K562 (cell line): Measurements from ENCODE around the gene DLX4. TPM values are rescaled to one million over a fixed set of nuclear protein-coding genes. Genes with fewer than 3 reads are reported as not detected.

Experiments used
- ATAC-seq: fragments of 200-7000 bp; cut with Tn5 transposase; 3 replicates; pipeline ENCODE4 v1.9.1; 2020; ENCODE audit warnings: moderate library complexity
- BruUV-seq: library from RNA; stranded (reverse); fragments of 400-500 nt; replicated peaks from 2 replicates; lab custom pipeline; 2021; lab: Mats Ljungman, UMichigan
- CTCF ChIA-PET: fragments of 300-600 bp; formaldehyde crosslinking; extraction: SDS; loops from one replicate; lab custom pipeline; 2021; ENCODE audit warnings: low intra/inter-chr PET ratio; lab: Yijun Ruan, JAX
- POLR2A ChIA-PET: fragments of 300-600, 350-650 bp; sonication (Branson Sonifier 250); formaldehyde crosslinking; extraction: SDS; loops from one replicate; lab custom pipeline; 2021; ENCODE audit warnings: antibody characterized with exemption, inconsistent platforms; lab: Yijun Ruan, JAX
- DNase-seq, 4 experiments: peaks; one replicate each; pipeline versions ENCODE4 v3.0.0 to v3.0.0-alpha.2; 2011 to 2018; ENCODE audit warnings: low spot score in 3 of 4, mixed read lengths in 3 of 4; ENCODE audit errors: extremely low read depth in 1 of 4
- FAIRE-seq: peaks from 2 replicates; lab custom pipeline; 2011; peaks lifted over from hg19 to GRCh38; lab: Jason Lieb, UNC
- H2AFZ ChIP-seq: 2 replicates; pipeline ENCODE4 v1.6.0; 2011; ENCODE audit warnings: low read depth, low read length, control low read depth, inconsistent platforms
- H3K27ac ChIP-seq: fragments of 200-600 bp; 3 replicates; pipeline ENCODE4 v1.8.0; 2011; ENCODE audit warnings: low read depth, mild to moderate bottlenecking, control low read depth, inconsistent platforms, low read length, moderate library complexity, mixed read lengths; ENCODE audit errors: extremely low read depth
- H3K27me3 ChIP-seq, 2 experiments: fragments of 300-600 bp in 1 of 2; 2 replicates in 1 of 2; 3 replicates in 1 of 2; pipeline versions ENCODE4 v1.6.0 to v1.8.0; 2011; ENCODE audit warnings: inconsistent platforms in 2 of 2, low read length in 2 of 2, mild to moderate bottlenecking in 1 of 2, mixed read lengths in 1 of 2, moderate library complexity in 1 of 2; ENCODE audit not compliant: control insufficient read depth in 2 of 2, insufficient read depth in 2 of 2
- H3K36me3 ChIP-seq: fragments of 300-600 bp; 3 replicates; pipeline ENCODE4 v1.8.0; 2011; ENCODE audit warnings: mild to moderate bottlenecking, low read length, inconsistent platforms; ENCODE audit not compliant: control insufficient read depth, insufficient read depth
- H3K4me1 ChIP-seq, 2 experiments: fragments of 200-600 bp in 1 of 2; replicated peaks in 1 of 2; 2 replicates in 1 of 2; 3 replicates in 1 of 2; pipeline versions ENCODE4 v1.5.1 to v1.8.0; 2011; ENCODE audit warnings: inconsistent platforms in 2 of 2, low read length in 2 of 2, mild to moderate bottlenecking in 1 of 2, mixed read lengths in 1 of 2, moderate library complexity in 1 of 2; ENCODE audit not compliant: control insufficient read depth in 2 of 2, insufficient read depth in 2 of 2
- H3K4me2 ChIP-seq: 2 replicates; pipeline ENCODE4 v1.6.1; 2011; ENCODE audit warnings: low read length, control low read depth, inconsistent platforms, mixed read lengths; ENCODE audit not compliant: insufficient read depth
- H3K4me3 ChIP-seq: fragments of 200-600 bp; sonication (generic), shearing (Covaris generic); 2 replicates; pipeline ENCODE4 v1.5.1; 2016; ENCODE audit warnings: control low read depth, inconsistent platforms
- H3K79me2 ChIP-seq: fragments of 200-600 bp; 3 replicates; pipeline ENCODE4 v1.8.0; 2011; ENCODE audit warnings: low read length, inconsistent platforms; ENCODE audit not compliant: control insufficient read depth, insufficient read depth
- H3K9ac ChIP-seq, 2 experiments: 2 replicates each; pipeline versions ENCODE4 v1.6.0 to v1.6.1; 2011; ENCODE audit warnings: low read depth in 2 of 2, low read length in 2 of 2, control low read depth in 1 of 2, inconsistent platforms in 1 of 2, mild to moderate bottlenecking in 1 of 2, mixed read lengths in 1 of 2; ENCODE audit not compliant: insufficient read depth in 1 of 2
- H3K9me1 ChIP-seq: one replicate; pipeline ENCODE4 v1.6.0; 2011; ENCODE audit warnings: inconsistent platforms, mild to moderate bottlenecking, low read length, moderate library complexity; ENCODE audit not compliant: control insufficient read depth, insufficient read depth
- H3K9me3 ChIP-seq: replicated peaks from 2 replicates; pipeline ENCODE4 v1.5.1; 2011; ENCODE audit warnings: low read depth, low read length, inconsistent platforms; ENCODE audit not compliant: control insufficient read depth, insufficient read depth
- H4K20me1 ChIP-seq: replicated peaks from 2 replicates; pipeline ENCODE4 v1.6.1; 2011; ENCODE audit warnings: low read length, inconsistent platforms, mixed read lengths; ENCODE audit not compliant: control insufficient read depth, insufficient read depth
- CREB1 ChIP-seq, 2 experiments: sonication (generic) in 1 of 2; formaldehyde crosslinking in 1 of 2; IDR thresholded peaks; 2 replicates each; pipeline versions ENCODE4 v1.6.1 to v1.8.0; 2012 to 2022; ENCODE audit warnings: inconsistent platforms in 1 of 2, mild to moderate bottlenecking in 1 of 2, missing genetic modification reagents in 1 of 2, moderate library complexity in 1 of 2
- CTCF ChIP-seq, 3 experiments: IDR thresholded peaks in 2 of 3; conservative IDR thresholded peaks in 1 of 3; 2 replicates each; pipeline ENCODE4 v1.5.1; 2011 to 2012; ENCODE audit warnings: low read length in 3 of 3, mild to moderate bottlenecking in 3 of 3, control low read depth in 2 of 3, improper control_type of control experiment in 1 of 3, inconsistent platforms in 1 of 3, low read depth in 1 of 3, mixed read lengths in 1 of 3, moderate library complexity in 1 of 3; ENCODE audit not compliant: insufficient read depth in 2 of 3
- EZH2 ChIP-seq: IDR thresholded peaks from 2 replicates; pipeline ENCODE4 v1.6.1; 2012; ENCODE audit warnings: low read depth, mild to moderate bottlenecking, inconsistent platforms, low read length, borderline replicate concordance
- JUND ChIP-seq, 2 experiments: IDR thresholded peaks; 2 replicates in 1 of 2; 3 replicates in 1 of 2; pipeline ENCODE4 v1.6.1; 2011; ENCODE audit warnings: borderline replicate concordance in 2 of 2, low read depth in 2 of 2, low read length in 2 of 2, improper control_type of control experiment in 1 of 2, missing biosample characterization in 1 of 2, missing genetic modification characterization in 1 of 2, missing genetic modification reagents in 1 of 2
- KLF16 ChIP-seq: IDR thresholded peaks from 2 replicates; pipeline ENCODE4 v1.6.1; 2016; ENCODE audit warnings: antibody characterized with exemption
- NCOA4 ChIP-seq: fragments of 450-650 bp; IDR thresholded peaks from 2 replicates; pipeline ENCODE4 v1.6.1; 2018; ENCODE audit warnings: mild to moderate bottlenecking; ENCODE audit not compliant: partially characterized antibody
- RBM15 ChIP-seq: fragments of 200-400 bp; formaldehyde crosslinking; IDR thresholded peaks from 2 replicates; pipeline ENCODE4 v1.6.1; 2018; ENCODE audit warnings: mild to moderate bottlenecking, low read length, moderate library complexity; ENCODE audit not compliant: insufficient read depth
- RCOR1 ChIP-seq, 2 experiments: IDR thresholded peaks; 2 replicates each; pipeline ENCODE4 v1.6.1; 2012; ENCODE audit warnings: low read depth in 2 of 2, low read length in 2 of 2, borderline replicate concordance in 1 of 2, improper control_type of control experiment in 1 of 2
- SMAD4 ChIP-seq: fragments of 250-450 bp; sonication (Bioruptor Pico); conservative IDR thresholded peaks from 2 replicates; pipeline ENCODE4 v1.8.0; 2021; ENCODE audit warnings: inconsistent platforms, mild to moderate bottlenecking, moderate library complexity
- TAF9B ChIP-seq: fragments of 450-650 bp; IDR thresholded peaks from 2 replicates; pipeline ENCODE4 v1.6.1; 2018; ENCODE audit warnings: mild to moderate bottlenecking; ENCODE audit not compliant: partially characterized antibody
- TARDBP ChIP-seq: fragments of 450-650 bp; IDR thresholded peaks from 2 replicates; pipeline ENCODE4 v1.6.1; 2016
- ZFP30 ChIP-seq: fragments of 250-450 bp; sonication (Bioruptor Pico); IDR thresholded peaks from 2 replicates; pipeline ENCODE4 v1.8.0; 2022; ENCODE audit warnings: moderate library complexity, mild to moderate bottlenecking, inconsistent platforms, borderline replicate concordance
- ZNF140 ChIP-seq: fragments of 250-450 bp; sonication (Bioruptor Pico); IDR thresholded peaks from 2 replicates; pipeline ENCODE4 v1.8.0; 2021; ENCODE audit warnings: moderate library complexity, mild to moderate bottlenecking, inconsistent platforms
- ZNF518B ChIP-seq: fragments of 250-450 bp; sonication (Bioruptor Pico); IDR thresholded peaks from 2 replicates; pipeline ENCODE4 v1.5.0; 2021; ENCODE audit warnings: mild to moderate bottlenecking, moderate library complexity
- WGBS: fragments of 100-300 bp; shearing (Covaris generic); methylation state at CpG from one replicate; pipeline ENCODE4 v1.1.6; 2016; ENCODE audit warnings: low coverage, mixed read lengths; ENCODE audit not compliant: insufficient coverage; ENCODE audit errors: missing lambda C conversion rate; 5-methylcytosine and 5-hydroxymethylcytosine counted together
- in situ Hi-C: fragments of 300-500 bp; cut with MboI; formaldehyde crosslinking; loops from 4 replicates; pipeline ENCODE4 v1.15.0; 2018; ENCODE audit warnings: inconsistent platforms, mixed read lengths
- intact Hi-C: fragments of 100-400 bp; cut with micrococcal nuclease; formaldehyde crosslinking; loops from 2 replicates; pipeline ENCODE4 v1.14.2; 2022
- polyA plus RNA-seq, 8 experiments: library from polyadenylated mRNA; depleted of rRNA in 4 of 8; stranded (reverse) in 5 of 8; unstranded in 3 of 8; fragments of >200 nt; fragmentation: Nextera tagmentation in 2 of 8; fragmentation: Illumina TruSeq in 1 of 8; extraction: Ambion mirVana in 2 of 8; extraction: Trizol in 1 of 8; gene quantifications; 2 replicates each; pipeline versions ENCODE4 v1.2.1 to v1.2.3, GENCODE V29; 2011 to 2014; ENCODE audit warnings: inconsistent platforms in 1 of 8, missing spikeins in 1 of 8
- total RNA-seq, 7 experiments: library from RNA; depleted of rRNA in 6 of 7; stranded (reverse); fragments of >200 nt in 6 of 7; fragmentation: Illumina TruSeq in 2 of 7; extraction: Trizol in 2 of 7; gene quantifications; 2 replicates each; pipeline versions ENCODE4 v1.2.1 to v1.2.3, GENCODE V29; 2011 to 2021; ENCODE audit warnings: low replicate concordance in 1 of 7

The DLX4 gene
- total and polyA plus RNA-seq, 9 of the 15 experiments (the other 6 are each of a cell fraction or from before 2014, with no cell fraction given) = 0.15 to 2.2 (median 0.58) TPM

- FAIRE-seq (peak; percentile 88), DNase-seq (peak; percentile 78 to 82 (median 82)), ATAC-seq (peak; percentile 99)
- no peaks in the 10 kb centered on the region for H3K9me3 ChIP-seq
- H3K4me1 ChIP-seq = no peaks in the 10 kb centered on the region
- peaks cover 14 to 67% of the 10 kb centered on the region in 2 experiments; a peak in 4 of 5 replicates for H3K27me3 ChIP-seq
- H2AFZ ChIP-seq = no peak overlapping the region
- H3K36me3 ChIP-seq = no peaks in the 10 kb centered on the region
- 11% methylated on average over 7 of the region's 7 CpGs for WGBS
- H3K79me2 ChIP-seq = no peaks in the 10 kb centered on the region
- H3K4me3 ChIP-seq = no peak overlapping the region
- intact Hi-C loops = loop anchor here (2.0 kb wide), 1 partner anchor 44 kb away; no protein-coding TSS in a partner anchor
- POLR2A ChIA-PET = interaction anchor here (0.6 to 1.1 kb wide), 7 partner anchors 9 to 75 kb away, joined by 3 to 4 read pairs (median 3); no protein-coding TSS in a partner anchor
- H3K9ac ChIP-seq = no peak overlapping the region
- H3K9me1 ChIP-seq = no peaks in the 10 kb centered on the region
- in situ Hi-C loops = no loop called here
- H3K27ac ChIP-seq = no peak overlapping the region
- CTCF ChIA-PET = interaction anchor here (1.8 kb wide), 2 partner anchors 44 to 46 kb away, joined by 9 read pairs; no protein-coding TSS in a partner anchor
- peaks cover 3% of the 10 kb centered on the region for H4K20me1 ChIP-seq
- BruUV-seq = no TSS peak
- no peak overlapping the region for H3K4me2 ChIP-seq
- no peak for TF ChIP-seq CREB1 (IDR thresholded peaks at IDR 0.05)
- 0 out of 2 replicates have a peak, but pooled peaks have one; percentile 36 for TF ChIP-seq CREB1 (CRISPR knock-in tag; IDR thresholded peaks at IDR 0.05)
- peak; percentile 46; the same call in 1 of the 2 replicates for TF ChIP-seq JUND (IDR thresholded peaks at IDR 0.05; ENCODE audit: borderline replicate concordance, low read depth, low read length)
- TF ChIP-seq JUND (tag; IDR thresholded peaks at IDR 0.05; ENCODE audit: borderline replicate concordance, low read depth, low read length) = no peak
- 0 out of 2 replicates have a peak, but pooled peaks have one; percentile 10 for TF ChIP-seq KLF16
- no peak for TF ChIP-seq ZNF518B
- TF ChIP-seq EZH2 = peak; percentile 52; the same call in 1 of the 2 replicates
- TF ChIP-seq TAF9B = no peak
- TF ChIP-seq CTCF (IDR thresholded peaks at IDR 0.05 in 2 of 3, conservative IDR thresholded peaks at IDR 0.05 in 1 of 3; ENCODE audit: insufficient read depth in 2 of 3, low read depth in 1 of 3, low read length in 3 of 3) = peak; percentile 85 to 95 (median 88)
- TF ChIP-seq RBM15 = no peak
- no peak for TF ChIP-seq NCOA4
- TF ChIP-seq ZFP30 (CRISPR knock-in tag) = no peak
- no peak for TF ChIP-seq SMAD4 (CRISPR knock-in tag)
- peak in 1 of 2 experiments; percentile 74; a peak in 2 of 4 replicates for TF ChIP-seq RCOR1 (IDR thresholded peaks at IDR 0.05; ENCODE audit: borderline replicate concordance in 1 of 2, low read depth in 2 of 2, low read length in 2 of 2)
- no peak for TF ChIP-seq TARDBP
- no peak for TF ChIP-seq ZNF140 (CRISPR knock-in tag)
Observed at GRCh38 chr17:49952209-49952911, 16.6 kb upstream of the DLX4 start.
